Prostate gland (tissue), 2 donors: ENCODE measurements around the gene CCDC34. TPM values are rescaled to one million over a fixed set of nuclear protein-coding genes. Genes with fewer than 3 reads are reported as not detected.

ENCODE experiments used
- DNase-seq: peaks from one replicate; pipeline ENCODE4 v3.0.0-alpha.2; 2019; ENCODE audit warnings: low spot score
- H3K27ac ChIP-seq, 2 donors: fragments of 200-600 bp; sonication (generic); 2 replicates each; pipeline ENCODE4 v1.5.1; 2017 to 2019
- H3K27me3 ChIP-seq: fragments of 200-600 bp; sonication (generic); replicated peaks from 2 replicates; pipeline ENCODE4 v1.5.1; 2019; ENCODE audit not compliant: insufficient read depth
- H3K36me3 ChIP-seq, 2 donors: fragments of 200-600 bp; sonication (generic); 1 replicate in 1 of 2; 2 replicates in 1 of 2; pipeline versions ENCODE4 v1.5.1 to v1.8.1; 2017 to 2019
- H3K4me1 ChIP-seq: fragments of 200-600 bp; sonication (generic); replicated peaks from 2 replicates; pipeline ENCODE4 v1.5.1; 2019
- H3K4me3 ChIP-seq, 2 donors: fragments of 200-600 bp; sonication (generic); 2 replicates each; pipeline ENCODE4 v1.5.1; 2017 to 2019
- H3K9me3 ChIP-seq: fragments of 200-600 bp; sonication (generic); 2 replicates; pipeline ENCODE4 v1.5.1; 2017
- POLR2A ChIP-seq: fragments of 450-650 bp; IDR thresholded peaks from one replicate; pipeline ENCODE4 v1.6.1; 2016; ENCODE audit warnings: antibody characterized with exemption, mild to moderate bottlenecking
- POLR2AphosphoS5 ChIP-seq: sonication (generic); formaldehyde crosslinking; IDR thresholded peaks from one replicate; pipeline ENCODE4 v1.6.1; 2017; ENCODE audit warnings: antibody characterized with exemption
- WGBS: methylation state at CpG from one replicate; pipeline ENCODE4 v1.1.5; 2018; 5-methylcytosine and 5-hydroxymethylcytosine counted together
- intact Hi-C: fragments of 100-400 bp; cut with DNase I; formaldehyde crosslinking; loops from one replicate; pipeline ENCODE4 v1.14.2; 2022
- total RNA-seq, 2 donors: library from RNA; depleted of rRNA; stranded (reverse); fragments of >200 nt; gene quantifications; one replicate each; pipeline ENCODE4 v1.1.0, GENCODE V29; 2016
- TF ChIP-seq, protein P1 (sequence below), 4 experiments: fragments of 200-600 bp in 2 of 4; fragments of 450-650 bp in 2 of 4; sonication (generic) in 2 of 4; IDR thresholded peaks; 1 replicate in 3 of 4; 2 replicates in 1 of 4; pipeline ENCODE4 v1.5.1; 2016 to 2019; ENCODE audit warnings: antibody characterized with exemption in 4 of 4, mild to moderate bottlenecking in 2 of 4, moderate library complexity in 2 of 4

CCDC34 gene
- total RNA-seq, 2 donors from 2014 or later, result 5.7 to 6.7 TPM

DNA sequence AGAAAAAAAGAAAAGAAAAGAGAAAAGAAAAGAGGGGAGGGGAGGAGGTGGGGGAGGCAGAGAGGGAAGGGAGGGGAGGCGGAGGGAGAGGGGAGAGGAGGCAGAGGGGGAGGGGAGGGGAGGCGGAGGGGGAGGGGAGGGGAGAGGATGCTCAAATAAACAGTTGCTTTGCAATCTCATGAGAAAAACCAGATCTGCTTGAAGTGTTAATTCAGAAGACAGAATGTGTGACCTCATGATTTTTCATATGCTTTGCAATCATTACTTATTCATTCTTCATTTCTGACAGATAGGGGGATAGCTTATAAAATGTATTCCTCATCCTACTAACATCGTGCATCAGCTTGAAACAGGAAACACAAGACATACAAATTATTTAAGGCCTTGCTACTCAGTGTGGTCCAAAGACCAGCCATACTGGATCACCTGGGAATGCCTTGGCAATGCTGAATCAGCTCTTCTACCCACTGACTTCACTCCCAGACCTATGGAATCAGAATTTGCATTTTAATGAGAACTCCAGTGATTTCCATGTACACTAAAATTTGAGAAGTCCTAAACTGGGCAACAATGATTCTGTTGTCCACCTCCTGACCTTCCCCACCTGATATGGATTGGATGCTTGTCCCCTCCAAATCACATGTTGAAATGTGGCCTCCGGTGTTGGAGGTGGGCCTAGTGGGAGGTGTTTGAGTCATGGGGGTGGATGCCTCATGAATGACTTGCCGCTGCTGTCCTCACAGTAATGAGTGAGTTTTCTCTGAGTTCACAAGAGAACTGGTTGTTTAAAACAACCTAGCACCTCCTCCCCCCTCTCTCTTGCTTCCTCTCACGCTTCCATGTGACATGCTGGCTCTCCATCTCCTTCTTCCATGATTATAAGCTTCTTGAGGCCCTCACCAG lies 69.2 kb downstream of the CCDC34 start:
- no peak overlapping the region for H3K4me3 ChIP-seq
- DNase-seq, result no peak
- 63% methylated on average over 6 of the region's 6 CpGs for WGBS
- H3K27me3 ChIP-seq, result no peaks in the 10 kb centered on the region
- TF ChIP-seq POLR2A (no peak), POLR2AphosphoS5 (no peak)
- TF ChIP-seq, protein P1, sequence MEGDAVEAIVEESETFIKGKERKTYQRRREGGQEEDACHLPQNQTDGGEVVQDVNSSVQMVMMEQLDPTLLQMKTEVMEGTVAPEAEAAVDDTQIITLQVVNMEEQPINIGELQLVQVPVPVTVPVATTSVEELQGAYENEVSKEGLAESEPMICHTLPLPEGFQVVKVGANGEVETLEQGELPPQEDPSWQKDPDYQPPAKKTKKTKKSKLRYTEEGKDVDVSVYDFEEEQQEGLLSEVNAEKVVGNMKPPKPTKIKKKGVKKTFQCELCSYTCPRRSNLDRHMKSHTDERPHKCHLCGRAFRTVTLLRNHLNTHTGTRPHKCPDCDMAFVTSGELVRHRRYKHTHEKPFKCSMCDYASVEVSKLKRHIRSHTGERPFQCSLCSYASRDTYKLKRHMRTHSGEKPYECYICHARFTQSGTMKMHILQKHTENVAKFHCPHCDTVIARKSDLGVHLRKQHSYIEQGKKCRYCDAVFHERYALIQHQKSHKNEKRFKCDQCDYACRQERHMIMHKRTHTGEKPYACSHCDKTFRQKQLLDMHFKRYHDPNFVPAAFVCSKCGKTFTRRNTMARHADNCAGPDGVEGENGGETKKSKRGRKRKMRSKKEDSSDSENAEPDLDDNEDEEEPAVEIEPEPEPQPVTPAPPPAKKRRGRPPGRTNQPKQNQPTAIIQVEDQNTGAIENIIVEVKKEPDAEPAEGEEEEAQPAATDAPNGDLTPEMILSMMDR (IDR thresholded peaks at IDR 0.05), result no peak
- no peaks in the 10 kb centered on the region for H3K4me1 ChIP-seq
- intact Hi-C loops, result loop anchor here (2.0 to 5.0 kb wide), 2 partner anchors 91 to 109 kb away; no protein-coding TSS in a partner anchor
- no peaks in the 10 kb centered on the region for H3K36me3 ChIP-seq
- H3K27ac ChIP-seq, result no peak overlapping the region
- no peaks in the 10 kb centered on the region for H3K9me3 ChIP-seq

DNA sequence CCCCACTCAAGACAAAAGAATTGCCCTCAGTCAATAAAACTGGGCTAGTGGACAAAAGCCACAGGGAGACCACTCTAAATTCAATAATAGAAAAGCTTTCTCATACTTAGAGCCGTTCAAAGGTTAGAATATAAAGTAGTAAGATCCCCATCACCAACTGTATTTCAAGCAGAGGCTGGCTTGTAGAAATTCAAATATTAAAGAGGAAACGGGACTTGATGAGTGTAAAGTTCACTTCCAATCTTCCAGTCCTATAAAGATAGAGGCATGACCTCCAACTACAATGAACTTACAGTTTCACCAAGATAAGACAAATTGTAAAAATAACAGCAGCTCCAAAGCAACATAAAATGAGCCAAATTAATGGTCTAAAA lies 70.4 kb downstream of the CCDC34 start:
- DNase-seq, result no peak
- intact Hi-C loops, result loop anchor here (5.0 kb wide), 1 partner anchor 90 kb away; no protein-coding TSS in a partner anchor
- no peak for TF ChIP-seq POLR2AphosphoS5
- TF ChIP-seq POLR2A, result no peak
- TF ChIP-seq, protein P1 (IDR thresholded peaks at IDR 0.05), result no peak
- no peaks in the 10 kb centered on the region for H3K4me1 ChIP-seq
- H3K4me3 ChIP-seq, result no peak overlapping the region
- H3K36me3 ChIP-seq, result no peaks in the 10 kb centered on the region
- no peaks in the 10 kb centered on the region for H3K27me3 ChIP-seq
- no peak overlapping the region for H3K27ac ChIP-seq
- no peaks in the 10 kb centered on the region for H3K9me3 ChIP-seq
- WGBS, result 37% methylated on average over 2 of the region's 2 CpGs

DNA sequence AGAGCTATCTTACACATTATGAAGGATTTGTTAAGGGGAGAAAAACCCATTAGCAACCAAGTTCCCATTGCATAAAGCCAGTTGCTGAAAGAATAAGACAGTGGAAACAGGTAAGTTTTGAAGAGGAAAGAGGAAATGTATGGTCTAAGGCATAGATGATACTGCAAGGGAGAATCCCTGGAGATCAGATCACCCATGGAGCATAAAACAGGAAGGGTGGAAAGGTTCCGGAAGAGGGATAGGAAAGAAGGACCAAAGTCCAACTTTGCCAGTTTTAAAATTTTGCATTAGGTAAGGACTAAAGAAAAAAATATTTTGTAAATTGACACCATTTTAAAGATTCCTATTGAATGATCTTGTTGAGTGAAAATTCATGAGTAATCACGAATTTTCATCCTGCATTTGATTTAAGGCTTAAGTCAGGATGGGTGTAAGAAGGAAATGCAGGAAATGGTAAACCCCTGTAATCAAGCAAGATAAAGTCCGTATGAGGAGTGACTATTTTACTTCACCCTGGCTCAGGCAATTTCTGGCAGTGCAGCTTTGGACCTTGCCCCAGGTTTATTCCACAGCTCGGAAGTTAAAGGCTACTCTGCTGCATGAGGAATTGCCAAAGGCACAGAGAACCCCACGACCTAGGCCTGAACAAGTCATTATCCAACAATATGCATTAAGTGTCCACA lies 70.9 kb downstream of the CCDC34 start:
- intact Hi-C loops, result loop anchor here (5.0 kb wide), 1 partner anchor 90 kb away; no protein-coding TSS in a partner anchor
- H3K4me1 ChIP-seq, result no peaks in the 10 kb centered on the region

DNA sequence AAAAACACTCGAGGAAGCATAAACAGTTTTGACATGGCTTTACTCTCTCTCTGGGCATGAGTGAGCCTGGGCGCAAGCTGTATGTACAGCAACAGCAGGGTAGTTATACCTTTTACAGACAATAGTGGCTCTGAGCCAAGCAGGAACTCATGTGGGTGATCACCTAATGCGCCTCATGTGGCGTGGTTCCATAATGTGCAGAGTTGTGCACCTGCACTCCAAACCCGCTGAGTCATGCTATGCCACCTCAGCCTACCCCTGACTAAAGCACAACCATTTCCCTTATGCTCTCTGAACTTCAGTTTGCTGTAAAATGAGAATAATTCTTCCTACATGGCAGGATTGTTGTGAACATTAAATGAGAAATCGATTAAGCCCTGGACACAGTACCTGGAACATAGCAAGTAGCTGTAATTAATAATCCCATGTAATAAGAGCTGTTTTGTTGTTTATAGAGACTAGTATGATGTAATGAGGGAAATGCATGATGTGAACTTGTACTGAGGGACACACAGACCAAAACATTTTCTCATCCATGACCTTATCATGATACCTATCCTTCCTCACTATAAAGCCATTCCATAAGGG lies 71.6 kb downstream of the CCDC34 start:
- Histone ChIP-seq H3K4me1 (no peaks in the 10 kb centered on the region), H3K27ac (no peak overlapping the region), H3K9me3 (no peaks in the 10 kb centered on the region), H3K36me3 (no peaks in the 10 kb centered on the region), H3K4me3 (no peak overlapping the region), H3K27me3 (no peaks in the 10 kb centered on the region)
- intact Hi-C loops, result loop anchor here (5.0 kb wide), 1 partner anchor 89 kb away; no protein-coding TSS in a partner anchor
- 93% methylated on average over 6 of the region's 6 CpGs for WGBS
- DNase-seq, result no peak
- no peak for TF ChIP-seq POLR2A
- no peak for TF ChIP-seq POLR2AphosphoS5
- TF ChIP-seq, protein P1 (IDR thresholded peaks at IDR 0.05), result no peak

More for the DNA sequence above, 70.9 kb downstream of the CCDC34 start:
- no peaks in the 10 kb centered on the region for H3K9me3 ChIP-seq
- H3K36me3 ChIP-seq, result no peaks in the 10 kb centered on the region
- no peak for DNase-seq
- 78% methylated on average over 5 of the region's 5 CpGs for WGBS
- no peak overlapping the region for H3K4me3 ChIP-seq
- no peaks in the 10 kb centered on the region for H3K27me3 ChIP-seq
- H3K27ac ChIP-seq, result no peak overlapping the region
- TF ChIP-seq POLR2A, result no peak
- TF ChIP-seq POLR2AphosphoS5, result no peak
- TF ChIP-seq, protein P1 (IDR thresholded peaks at IDR 0.05), result no peak
